ACC112 (cell line): ENCODE measurements around the gene SMIM23.

Experiments used
- H2AFZ ChIP-seq: fragments of 200-600 bp; sonication (generic); one replicate; pipeline ENCODE4 v1.6.0; 2017; ENCODE audit warnings: antibody characterized with exemption, low read length; ENCODE audit not compliant: unreplicated experiment
- H3K27ac ChIP-seq: fragments of 200-600 bp; sonication (generic); 2 replicates; pipeline ENCODE4 v1.5.1; 2014; ENCODE audit warnings: low read depth, mild to moderate bottlenecking, antibody characterized with exemption, low read length, moderate library complexity
- H3K27me3 ChIP-seq: fragments of 200-600 bp; sonication (generic); 2 replicates; pipeline ENCODE4 v1.6.1; 2014; ENCODE audit warnings: mild to moderate bottlenecking, antibody characterized with exemption, low read length, moderate library complexity, mixed read lengths; ENCODE audit not compliant: insufficient read depth
- H3K36me3 ChIP-seq: fragments of 200-600 bp; sonication (generic); 2 replicates; pipeline ENCODE4 v1.6.1; 2016; ENCODE audit warnings: mild to moderate bottlenecking, antibody characterized with exemption, low read length, moderate library complexity, mixed read lengths; ENCODE audit not compliant: insufficient read depth
- H3K4me1 ChIP-seq: fragments of 200-600 bp; sonication (generic); one replicate; pipeline ENCODE4 v1.6.1; 2016; ENCODE audit warnings: low read length, mixed read lengths; ENCODE audit not compliant: insufficient read depth, unreplicated experiment, control insufficient read depth
- H3K4me3 ChIP-seq: fragments of 200-600 bp; sonication (generic); 2 replicates; pipeline ENCODE4 v1.5.1; 2014; ENCODE audit warnings: mild to moderate bottlenecking, low read depth, low read length
- H3K79me2 ChIP-seq: fragments of 200-600 bp; sonication (generic); one replicate; pipeline ENCODE4 v1.6.0; 2016; ENCODE audit warnings: low read length; ENCODE audit not compliant: control insufficient read depth, unreplicated experiment, insufficient read depth

SMIM23 gene

DNA sequence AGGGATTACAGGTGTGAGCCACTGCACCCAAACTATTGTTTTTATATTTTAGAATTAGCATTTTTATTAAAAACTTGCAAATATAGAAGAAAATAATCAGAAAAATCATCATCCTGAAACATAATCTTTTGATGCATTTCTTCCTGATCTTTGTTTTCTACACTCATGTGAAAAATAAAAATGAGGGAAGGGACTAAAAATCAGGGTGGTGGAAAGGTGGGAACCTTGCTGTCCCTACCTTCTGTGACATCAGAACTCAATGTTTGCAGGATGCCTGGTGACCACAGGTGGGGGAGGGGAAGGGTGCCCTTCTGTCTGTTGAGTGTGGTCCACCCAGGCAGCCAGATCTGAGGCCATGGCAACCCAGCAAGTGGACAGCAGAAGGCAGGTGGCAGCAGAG is at the start of gene SMIM23:
TSS of gene SMIM23 (plus strand) at position 301 of the 400 bp plus-strand sequence. CDS start at position 356, 55 bp downstream.
- Histone ChIP-seq H3K79me2 (no peaks in the 10 kb centered on the region), H3K27me3 (peaks cover 22% of the 10 kb centered on the region), H2AFZ (no peak within 1 kb of the TSS), H3K4me3 (no peak within 1 kb of the TSS), H3K27ac (no peak within 1 kb of the TSS), H3K4me1 (no peaks in the 10 kb centered on the region), H3K36me3 (no peaks in the 10 kb centered on the region)

- peaks cover 15% of the 10 kb centered on the region for H3K27me3 ChIP-seq
- H3K79me2 ChIP-seq = no peaks in the 10 kb centered on the region
- H3K27ac ChIP-seq = no peak overlapping the region
- H3K4me3 ChIP-seq = no peak overlapping the region
- no peaks in the 10 kb centered on the region for H3K4me1 ChIP-seq
- H2AFZ ChIP-seq = no peak overlapping the region
- H3K36me3 ChIP-seq = no peaks in the 10 kb centered on the region
These were observed 48.4 kb upstream of the SMIM23 start for GRCh38 chr5:171736976-171737891.

GRCh38 chr5:171738501-171738900 is 47.1 kb upstream of the SMIM23 start:
- Histone ChIP-seq H3K4me1 (no peaks in the 10 kb centered on the region), H3K27me3 (peaks cover 15% of the 10 kb centered on the region), H3K27ac (no peak overlapping the region), H3K79me2 (no peaks in the 10 kb centered on the region), H3K4me3 (no peak overlapping the region), H2AFZ (no peak overlapping the region), H3K36me3 (no peaks in the 10 kb centered on the region)

DNA sequence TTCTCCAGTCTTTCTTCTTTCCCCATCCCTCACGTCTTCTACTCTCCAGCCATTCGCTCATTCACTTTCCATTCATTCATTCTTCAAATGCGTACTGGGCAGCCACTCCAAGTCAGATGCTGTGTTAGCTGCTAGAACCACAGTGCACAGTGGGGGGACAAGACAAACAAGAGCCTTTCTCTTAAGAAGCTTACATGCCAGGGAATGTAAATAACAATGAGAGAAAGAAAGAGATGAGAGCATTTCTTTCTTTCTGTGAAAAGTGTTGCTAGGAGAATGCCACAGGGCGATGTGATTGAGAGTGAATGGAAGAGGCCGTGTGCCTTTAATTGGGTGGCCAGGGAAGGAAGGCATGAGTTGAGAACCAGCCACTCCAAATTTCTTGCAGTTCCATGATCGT is 46.3 kb upstream of the SMIM23 start:
- no peak overlapping the region for H3K4me3 ChIP-seq
- H3K27me3 ChIP-seq = peaks cover 16% of the 10 kb centered on the region
- H3K79me2 ChIP-seq = no peaks in the 10 kb centered on the region
- no peak overlapping the region for H3K27ac ChIP-seq
- no peaks in the 10 kb centered on the region for H3K36me3 ChIP-seq
- no peak overlapping the region for H2AFZ ChIP-seq
- no peaks in the 10 kb centered on the region for H3K4me1 ChIP-seq

GRCh38 chr5:171743436-171744076 is 42.1 kb upstream of the SMIM23 start:
- peaks cover 21% of the 10 kb centered on the region for H3K27me3 ChIP-seq
- H3K4me1 ChIP-seq = no peaks in the 10 kb centered on the region
- H3K79me2 ChIP-seq = no peaks in the 10 kb centered on the region
- no peak overlapping the region for H2AFZ ChIP-seq
- H3K27ac ChIP-seq = no peak overlapping the region
- no peak overlapping the region for H3K4me3 ChIP-seq
- no peaks in the 10 kb centered on the region for H3K36me3 ChIP-seq

DNA sequence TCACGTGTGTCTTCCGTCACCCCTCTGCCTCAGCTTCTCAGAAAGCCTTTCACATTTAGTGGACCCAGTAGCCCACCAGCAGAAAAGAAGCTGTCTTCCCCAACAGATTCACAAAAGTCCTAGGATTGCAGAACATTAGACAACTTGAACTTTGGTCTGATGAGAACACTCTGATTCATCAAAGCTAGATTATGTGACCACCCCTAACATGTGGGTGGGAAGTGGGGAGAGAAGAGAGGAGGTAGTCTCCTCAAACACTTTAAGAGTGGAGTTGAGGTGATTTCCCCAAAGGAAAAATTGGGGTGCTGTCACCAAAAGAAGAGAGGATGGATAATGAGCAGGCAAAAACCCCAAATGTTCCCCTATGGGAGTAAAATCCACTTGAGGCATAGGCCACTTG is 41.4 kb upstream of the SMIM23 start:
- H3K79me2 ChIP-seq = no peaks in the 10 kb centered on the region
- no peaks in the 10 kb centered on the region for H3K4me1 ChIP-seq
- no peaks in the 10 kb centered on the region for H3K36me3 ChIP-seq
- H2AFZ ChIP-seq = no peak overlapping the region
- no peak overlapping the region for H3K27ac ChIP-seq
- H3K4me3 ChIP-seq = no peak overlapping the region
- peaks cover 14% of the 10 kb centered on the region for H3K27me3 ChIP-seq

GRCh38 chr5:171744882-171745281 is 40.7 kb upstream of the SMIM23 start:
- no peaks in the 10 kb centered on the region for H3K36me3 ChIP-seq
- H3K4me3 ChIP-seq = no peak overlapping the region
- no peaks in the 10 kb centered on the region for H3K4me1 ChIP-seq
- peaks cover 9% of the 10 kb centered on the region; the same call in 1 of the 2 replicates for H3K27me3 ChIP-seq
- no peaks in the 10 kb centered on the region for H3K79me2 ChIP-seq
- no peak overlapping the region for H2AFZ ChIP-seq
- H3K27ac ChIP-seq = no peak overlapping the region

DNA sequence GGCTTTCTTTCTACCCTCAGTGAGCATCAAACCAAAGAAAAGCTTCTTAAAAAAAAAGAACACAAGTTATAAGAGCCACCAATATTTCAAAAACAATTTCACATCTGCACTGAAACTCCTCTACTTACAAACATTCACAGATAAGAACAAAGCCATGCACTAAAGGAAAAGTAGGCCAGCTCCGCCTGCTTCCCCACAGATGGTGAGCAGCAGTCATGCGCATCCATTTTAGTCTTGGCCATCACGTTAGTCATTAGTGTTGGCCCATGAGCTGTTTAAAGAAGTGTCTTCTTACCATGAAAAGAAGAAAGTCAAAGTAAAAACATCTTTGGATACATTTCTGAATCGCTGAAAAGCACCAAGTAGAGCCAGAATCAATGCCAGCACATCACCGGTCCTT is 40.0 kb upstream of the SMIM23 start:
- H3K36me3 ChIP-seq = no peaks in the 10 kb centered on the region
- peaks cover 7% of the 10 kb centered on the region for H3K4me1 ChIP-seq
- H2AFZ ChIP-seq = no peak overlapping the region
- no peaks in the 10 kb centered on the region for H3K79me2 ChIP-seq
- H3K4me3 ChIP-seq = no peak overlapping the region
- no peak overlapping the region for H3K27ac ChIP-seq
- peaks cover 8% of the 10 kb centered on the region; the same call in 1 of the 2 replicates for H3K27me3 ChIP-seq

DNA sequence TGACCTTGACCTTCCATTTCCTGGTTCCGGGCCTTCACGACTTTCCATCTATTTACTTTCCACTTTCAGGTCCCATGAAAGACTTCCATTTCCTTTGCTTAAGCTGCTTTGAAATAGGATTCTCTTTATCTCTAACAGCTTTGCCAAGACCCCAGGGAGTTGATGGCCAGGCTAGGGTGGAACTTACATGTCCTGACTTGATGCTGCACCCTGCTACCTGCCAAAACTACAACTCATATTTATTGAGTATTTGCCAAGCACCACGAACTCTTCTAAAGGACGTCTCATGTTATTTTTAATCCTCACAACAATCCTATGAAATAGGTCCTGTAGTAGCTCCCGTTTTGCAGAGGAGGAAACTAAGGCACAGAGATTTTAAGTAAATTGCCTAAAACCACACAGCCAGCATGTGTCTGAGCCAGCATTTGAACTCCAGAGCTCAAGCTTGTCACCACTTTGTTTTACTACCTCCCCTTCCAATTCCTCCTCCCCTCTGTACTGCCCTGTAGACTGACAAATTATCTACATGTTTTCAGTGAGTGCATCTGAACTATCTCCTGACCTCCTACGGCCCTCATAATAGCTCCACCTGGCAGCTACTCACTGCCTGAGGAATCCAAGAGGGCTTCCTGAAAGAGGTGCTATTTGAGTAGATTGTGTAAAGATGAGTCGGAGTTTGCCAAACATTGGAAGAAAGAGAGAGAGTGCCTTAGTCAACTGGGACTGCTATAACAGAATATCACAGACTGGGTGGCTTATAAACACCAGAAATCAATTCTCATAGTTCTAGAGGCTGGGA is 38.4 kb upstream of the SMIM23 start:
- peaks cover 8% of the 10 kb centered on the region; the same call in 1 of the 2 replicates for H3K27me3 ChIP-seq
- no peak overlapping the region for H2AFZ ChIP-seq
- no peak overlapping the region for H3K27ac ChIP-seq
- H3K4me1 ChIP-seq = peaks cover 10% of the 10 kb centered on the region
- no peaks in the 10 kb centered on the region for H3K79me2 ChIP-seq
- no peak overlapping the region for H3K4me3 ChIP-seq
- no peaks in the 10 kb centered on the region for H3K36me3 ChIP-seq

- H3K79me2 ChIP-seq = no peaks in the 10 kb centered on the region
- peaks cover 10% of the 10 kb centered on the region for H3K4me1 ChIP-seq
- H3K27me3 ChIP-seq = peaks cover 8% of the 10 kb centered on the region; the same call in 1 of the 2 replicates
- H3K27ac ChIP-seq = no peak overlapping the region
- H2AFZ ChIP-seq = no peak overlapping the region
- no peaks in the 10 kb centered on the region for H3K36me3 ChIP-seq
- H3K4me3 ChIP-seq = no peak overlapping the region
These were observed 36.9 kb upstream of the SMIM23 start for GRCh38 chr5:171748720-171749119.
